Occipital lobe (tissue), 2 donors: ENCODE results near the gene BSG. TPM values are rescaled to one million over a fixed set of nuclear protein-coding genes. Genes with fewer than 3 reads are reported as not detected.
"Not testable (repeated sequence)": the region's sequence is repeated elsewhere in the genome, so short reads cannot be mapped to it uniquely, and the experiment has no call there.

Experiments
- DNase-seq: peaks from one replicate; lab custom pipeline; 2025; lab: John Stamatoyannopoulos, UW
- total RNA-seq: library from RNA; depleted of rRNA; stranded (reverse); fragments of >200 nt; gene quantifications from one replicate; pipeline ENCODE4 v1.2.3, GENCODE V29; 2014

The BSG gene
- total RNA-seq, 1 donor from 2014 or later = 77.4 TPM

DNA sequence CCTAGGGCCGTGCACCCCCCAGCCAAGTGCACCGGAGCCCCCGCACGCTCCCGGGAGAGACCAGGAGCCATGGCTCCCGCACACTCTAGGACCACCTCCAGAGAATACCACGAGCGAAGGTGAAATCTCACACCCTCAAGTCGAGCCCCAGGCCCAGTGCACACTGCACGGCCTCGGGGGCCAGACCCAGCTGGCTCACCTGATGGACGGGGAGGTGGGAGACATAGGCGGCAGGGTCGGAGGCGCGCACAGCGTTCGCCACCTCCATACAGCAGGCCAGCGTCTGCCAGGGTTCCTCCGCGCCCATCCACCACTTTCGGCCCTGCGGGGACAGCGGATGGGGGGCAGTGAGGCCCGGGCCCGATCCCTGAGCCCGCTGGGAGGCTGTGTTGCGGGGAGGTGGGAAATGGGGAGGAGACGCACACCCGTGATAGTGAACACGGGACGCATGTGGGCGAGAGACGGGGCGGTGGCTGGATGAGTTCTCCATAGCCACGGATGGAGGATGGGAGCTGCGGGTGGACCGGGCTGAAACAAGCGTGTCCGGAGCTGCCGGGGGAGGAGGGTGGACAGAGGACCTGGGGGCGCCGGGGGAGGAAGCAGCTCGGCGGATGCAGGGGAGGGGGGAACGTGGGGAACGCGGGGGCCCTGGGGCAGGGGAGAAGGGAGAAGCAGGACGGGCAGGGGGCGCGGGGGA, 47.9 kb downstream of the BSG start:
- DNase-seq = no peak

DNA sequence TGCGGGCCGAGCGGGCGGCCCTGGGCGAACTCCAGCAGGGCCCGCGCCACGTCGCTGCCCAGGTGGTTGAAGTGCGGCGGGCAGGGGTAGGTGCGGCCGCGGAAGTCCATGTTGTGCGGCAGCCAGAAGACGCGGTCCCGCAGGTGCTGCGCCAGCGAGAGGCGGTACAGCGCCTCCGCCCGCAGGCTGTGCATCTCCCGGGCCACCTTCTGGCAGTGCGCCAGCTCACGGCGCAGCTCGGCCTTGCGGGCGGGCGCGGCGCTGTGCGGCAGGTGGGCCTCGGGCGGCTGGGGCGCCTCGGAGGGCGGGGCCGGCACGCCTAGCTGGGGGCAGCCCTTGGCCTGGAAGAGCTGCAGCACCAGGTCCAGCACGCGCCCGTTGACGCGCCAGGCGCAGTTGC, 48.8 kb downstream of the BSG start:
- DNase-seq = not testable (repeated sequence)

DNA sequence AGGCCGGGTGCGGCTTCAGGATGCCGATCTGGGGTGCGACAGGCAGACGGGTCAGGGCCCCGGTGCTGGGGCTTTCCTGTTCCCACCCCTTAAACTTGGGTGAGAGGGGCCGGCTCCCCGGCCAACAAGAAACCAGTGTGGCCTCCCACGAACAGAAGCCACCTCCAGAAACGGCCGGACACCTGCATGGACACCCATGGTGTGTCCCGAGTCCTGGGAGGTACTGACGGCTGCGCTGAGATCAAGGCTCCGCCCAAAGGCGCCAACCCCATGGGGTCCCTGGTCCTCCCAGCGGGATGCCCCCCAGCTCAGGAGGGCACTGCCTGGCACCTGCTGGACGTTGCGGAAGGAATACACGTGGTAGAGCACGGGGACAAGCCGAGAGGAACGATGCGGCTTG, 49.4 kb downstream of the BSG start:
- DNase-seq = no peak

DNA sequence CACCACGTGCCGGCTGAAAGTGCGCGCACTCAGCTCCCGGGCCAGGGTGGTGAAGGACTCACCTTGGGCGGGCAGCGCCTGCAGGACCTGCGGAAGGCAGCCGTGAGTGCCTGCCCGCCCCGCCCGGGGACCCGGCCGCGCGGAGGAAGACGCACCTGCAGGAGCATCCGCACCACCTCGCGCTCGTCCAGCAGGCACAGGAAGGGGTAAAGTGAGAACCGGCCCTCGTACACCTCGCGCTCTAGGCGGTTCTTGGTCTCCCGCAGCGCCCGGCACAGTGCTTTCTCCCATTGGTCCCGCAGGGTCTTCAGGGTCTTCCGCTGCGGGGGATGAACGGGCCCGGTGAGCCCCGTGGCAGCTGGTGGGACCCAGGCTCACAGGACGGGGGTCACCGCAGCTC, 50.3 kb downstream of the BSG start:
- DNase-seq = no peak

DNA sequence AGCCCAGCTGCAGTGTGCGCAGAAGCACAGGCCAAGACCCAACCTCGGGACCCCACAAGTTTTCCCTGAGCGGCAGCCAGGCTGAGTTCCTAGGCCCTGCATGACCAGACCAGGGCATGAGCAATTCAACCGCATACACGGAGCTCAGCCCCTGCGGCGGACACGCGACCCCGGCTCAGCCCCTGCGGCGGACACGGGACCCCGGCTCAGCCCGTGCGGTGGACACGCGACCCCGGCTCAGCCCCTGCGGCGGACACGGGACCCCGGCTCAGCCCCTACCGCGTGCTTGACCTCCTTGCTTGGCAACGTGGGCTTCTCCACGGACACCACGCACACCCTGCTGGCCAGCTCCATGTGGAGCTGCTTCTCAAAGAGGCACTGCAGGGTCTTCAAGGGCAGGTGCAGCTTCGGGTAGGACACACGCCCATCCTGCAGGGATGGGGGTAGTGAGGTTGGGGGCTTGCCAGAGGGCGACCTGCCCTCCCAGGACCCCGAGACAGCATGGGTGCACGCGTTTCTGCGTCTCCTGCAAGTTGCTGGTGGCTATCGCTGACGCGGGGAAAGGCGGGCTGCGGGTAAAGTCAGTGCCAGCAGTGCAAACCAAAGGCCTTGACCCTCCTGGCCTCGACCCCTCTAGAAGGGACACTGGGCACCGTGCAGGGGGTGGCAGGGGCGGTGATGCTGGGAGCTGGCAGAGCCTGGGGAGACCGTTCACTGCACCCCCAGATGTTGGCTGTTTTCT, 51.0 kb downstream of the BSG start:
- DNase-seq = no peak

DNA sequence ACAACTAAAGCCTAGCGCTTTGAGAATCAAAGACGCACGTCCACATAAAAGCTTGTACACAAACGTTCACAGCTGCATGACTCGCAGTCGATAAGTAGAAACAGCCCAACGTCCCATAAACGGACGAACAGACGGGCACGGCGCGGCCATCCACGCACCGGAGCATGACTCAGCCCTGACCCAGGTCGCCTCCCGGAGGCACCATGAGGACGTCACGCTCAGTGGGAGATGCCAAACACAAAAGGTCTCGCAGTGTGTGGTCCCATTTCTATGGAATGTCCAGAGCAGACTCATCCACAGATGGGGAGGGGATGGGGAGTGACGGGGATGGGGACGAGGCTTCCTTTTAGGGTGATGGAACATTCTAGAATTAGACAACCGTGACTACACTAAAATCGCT, 51.6 kb downstream of the BSG start:
- no peak for DNase-seq

DNA sequence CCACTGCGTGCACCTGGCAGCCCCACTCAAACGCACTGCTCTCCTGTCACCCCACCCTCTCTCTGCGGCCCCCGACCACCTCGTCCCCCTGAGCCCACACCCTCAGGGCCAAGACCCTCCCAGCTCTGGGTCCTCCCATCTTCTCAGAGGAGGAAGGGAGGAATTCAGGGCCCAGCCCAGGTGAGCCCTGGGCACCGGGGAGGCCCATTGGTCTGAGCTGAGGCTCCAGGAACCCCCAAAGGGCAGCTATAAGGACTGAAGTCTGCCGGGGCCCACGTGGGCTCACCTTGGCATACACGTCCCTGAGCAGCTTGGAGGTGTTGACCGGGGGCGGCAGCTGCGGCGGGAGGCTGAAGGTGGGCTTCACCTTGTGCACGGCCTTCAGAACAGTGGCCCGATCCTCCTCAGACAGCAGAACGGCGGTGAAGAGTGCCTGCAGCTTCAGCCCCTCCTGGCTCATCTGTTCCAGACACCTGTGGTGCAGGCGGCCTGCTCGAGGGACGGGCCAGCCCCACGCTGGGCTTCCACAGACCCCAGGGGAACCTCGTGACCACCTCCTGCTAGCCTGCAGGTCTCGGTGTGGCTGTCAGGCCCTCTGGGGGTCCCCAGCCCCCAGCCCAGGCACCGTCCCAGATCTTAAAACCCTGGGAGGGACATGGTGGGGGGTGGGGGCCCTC, 52.2 kb downstream of the BSG start:
- DNase-seq = no peak

DNA sequence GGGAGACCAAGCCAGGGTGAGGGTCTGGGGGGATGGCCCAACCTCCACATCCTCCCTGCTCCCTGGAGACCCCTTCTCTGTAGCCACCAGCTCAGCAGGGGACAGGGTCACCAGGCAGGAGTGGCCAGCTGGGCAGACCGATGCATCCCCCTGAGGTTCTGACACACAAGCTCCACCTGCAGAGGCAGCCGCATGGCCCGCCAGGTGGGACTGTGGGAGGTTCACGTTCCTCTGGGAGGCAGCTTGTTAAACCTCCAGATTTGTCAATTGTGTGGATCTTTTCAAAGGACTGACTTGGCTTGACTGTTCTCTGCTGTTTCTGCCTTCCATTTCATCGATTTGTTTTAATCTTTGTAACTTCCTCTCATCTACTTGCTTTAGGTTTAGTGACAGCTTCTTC, 52.9 kb downstream of the BSG start:
- no peak for DNase-seq

DNA sequence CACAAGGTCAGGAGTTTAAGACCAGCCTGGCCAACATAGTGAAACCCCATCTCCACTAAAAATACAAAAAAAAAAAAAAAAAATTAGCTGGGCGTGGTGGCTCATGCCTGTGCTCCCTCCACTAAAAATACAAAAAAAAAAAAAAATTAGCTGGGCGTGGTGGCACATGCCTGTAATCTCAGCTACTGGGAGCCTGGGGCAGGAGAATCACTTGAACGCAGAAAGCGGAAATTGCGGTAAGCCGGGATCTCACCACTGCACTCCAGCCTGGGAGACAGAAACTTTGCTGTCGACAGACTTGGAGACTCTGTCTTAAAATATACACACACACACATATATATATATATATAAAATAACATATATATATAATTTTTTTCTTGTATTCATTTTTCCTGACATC, 54.2 kb downstream of the BSG start:
- not testable (repeated sequence) for DNase-seq

DNA sequence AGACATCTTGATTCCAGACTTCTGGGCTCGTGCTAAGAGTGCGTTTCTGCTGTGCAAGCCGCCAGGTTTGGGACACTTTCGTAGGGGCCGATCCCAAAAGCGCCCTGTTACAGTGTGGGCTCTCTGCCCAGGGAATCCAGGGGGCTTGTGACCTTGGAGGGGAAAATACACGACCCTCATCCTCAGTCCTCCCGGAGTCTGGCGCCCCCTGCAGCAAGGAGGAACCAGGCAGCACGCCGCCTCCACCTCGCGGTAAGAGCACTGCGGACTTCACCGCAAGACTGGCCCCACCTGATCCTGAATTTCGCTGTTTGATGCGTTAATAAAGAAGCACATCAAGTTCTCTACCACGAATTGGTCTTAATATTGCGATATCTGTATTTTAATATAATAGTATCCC, 55.8 kb downstream of the BSG start:
- no peak for DNase-seq

DNA sequence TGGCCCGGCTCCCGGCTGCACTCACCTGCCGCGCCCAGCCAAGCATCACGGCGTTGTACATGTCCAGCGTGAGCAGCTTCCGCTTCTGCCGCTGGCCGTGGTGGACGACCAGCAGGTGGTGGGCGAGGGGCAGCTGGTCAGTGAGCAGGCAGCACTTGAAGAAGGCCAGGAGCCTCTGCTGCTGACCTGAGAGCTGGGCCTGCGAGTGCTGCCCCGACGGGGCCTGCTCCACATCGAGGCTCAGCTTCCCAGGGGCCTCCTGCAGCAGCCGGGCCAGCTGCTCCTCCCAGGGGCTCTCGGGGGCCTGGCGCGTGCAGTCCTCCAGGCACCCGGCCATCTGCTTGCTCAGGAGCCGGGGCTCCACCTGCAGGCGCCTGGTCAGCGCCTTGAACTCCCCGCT, 57.1 kb downstream of the BSG start:
- DNase-seq = not testable (repeated sequence)

DNA sequence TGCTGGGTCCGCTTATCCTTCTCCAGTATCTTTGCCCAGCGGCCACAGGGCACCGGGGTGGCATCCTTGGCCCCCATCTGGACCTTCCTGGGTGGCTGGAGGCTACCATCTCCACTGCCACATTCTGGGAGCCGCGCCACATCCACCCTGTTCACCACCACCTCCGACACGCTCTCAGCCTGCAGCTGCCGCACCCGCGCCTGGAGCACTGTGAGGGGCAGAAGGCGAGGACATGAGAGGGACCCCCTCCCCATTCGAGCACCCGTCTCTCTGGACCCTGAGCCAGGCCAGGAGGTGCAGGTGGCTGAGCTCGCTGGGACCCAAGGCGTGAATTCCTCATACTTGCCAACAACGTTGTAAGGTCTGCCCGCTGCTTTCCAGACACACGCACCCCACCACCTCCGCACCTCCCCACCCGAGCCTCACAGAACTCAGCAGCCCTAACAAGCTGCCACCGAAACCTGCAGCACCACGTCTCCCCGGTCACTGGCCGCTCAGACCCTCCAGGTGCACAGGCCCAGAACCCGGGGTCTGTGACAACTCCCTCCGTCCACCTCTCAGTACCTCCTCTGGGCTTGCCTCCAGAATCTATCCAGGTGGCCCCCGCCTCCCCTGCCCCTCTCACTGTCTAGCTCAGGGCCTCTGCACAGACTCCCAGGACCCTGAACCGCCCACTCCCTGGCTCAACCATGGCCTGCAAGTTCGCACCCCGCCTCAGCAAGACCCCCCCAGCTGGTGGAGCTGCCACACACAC, 57.7 kb downstream of the BSG start:
- DNase-seq = no peak

DNA sequence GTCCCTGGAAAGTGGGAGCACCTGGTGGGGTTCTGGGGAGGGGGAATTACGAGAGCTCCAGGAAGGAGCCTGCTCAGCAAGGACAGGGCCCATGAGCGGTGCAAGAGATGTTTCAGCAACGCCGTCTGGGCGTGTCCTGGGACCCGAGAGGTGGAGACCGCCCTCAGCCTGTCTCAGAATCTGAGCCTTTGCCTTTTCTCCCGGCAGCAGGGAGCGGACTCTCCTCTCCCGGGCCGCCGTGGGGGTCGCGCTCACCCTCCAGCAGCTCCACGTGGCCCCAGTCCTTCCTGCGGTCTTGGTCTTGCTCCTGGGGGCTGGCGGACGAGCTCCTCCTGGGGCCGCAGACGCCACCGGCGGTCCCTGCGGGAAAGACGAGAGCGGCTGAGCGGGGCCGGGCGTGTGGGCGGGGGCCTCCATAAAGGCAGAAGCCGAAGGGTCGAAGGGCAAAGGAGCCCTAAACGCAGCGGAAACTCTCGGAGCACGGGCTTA, 60.2 kb downstream of the BSG start:
- DNase-seq = no peak

Other genes starting within 250 kb of the BSG start
- gene MIER2, start 227.8 kb upstream of the BSG start, total RNA-seq = 5.3 TPM
- 16.1 TPM for gene C2CD4C, start 163.4 kb upstream of the BSG start, total RNA-seq
- gene SHC2, start 111.6 kb upstream of the BSG start, total RNA-seq = 13.9 TPM
- 0.16 TPM for gene MADCAM1, start 76.1 kb upstream of the BSG start, total RNA-seq
- 15.6 TPM for gene TPGS1, start 65.1 kb upstream of the BSG start, total RNA-seq
- gene CDC34, start 40.8 kb upstream of the BSG start, total RNA-seq = 46.2 TPM
- not detected for gene GZMM, start 28.5 kb upstream of the BSG start, total RNA-seq
- 8.0 TPM for gene HCN2, start 17.3 kb downstream of the BSG start, total RNA-seq
- gene POLRMT, start 60.9 kb downstream of the BSG start, total RNA-seq = 12.5 TPM
- 0.62 TPM for gene FGF22, start 67.3 kb downstream of the BSG start, total RNA-seq
- gene RNF126, start 90.6 kb downstream of the BSG start, total RNA-seq = 10.8 TPM
- gene FSTL3, start 103.8 kb downstream of the BSG start, total RNA-seq = 3.3 TPM
- not detected for gene PRSS57, start 122.9 kb downstream of the BSG start, total RNA-seq
- 95.9 TPM for gene PALM, start 136.3 kb downstream of the BSG start, total RNA-seq
- gene MISP, start 178.5 kb downstream of the BSG start, total RNA-seq = not detected
- 33.5 TPM for gene PTBP1, start 224.9 kb downstream of the BSG start, total RNA-seq
- 99.5 TPM for gene PLPPR3, start 249.4 kb downstream of the BSG start, total RNA-seq